ENCODE results near the gene GRIA1.

GRIA1 gene

GRCh38 chr5:153520952-153521351 lies 30.5 kb downstream of the GRIA1 start:
- H3K4me1 Mint-ChIP-seq = no peaks in the 10 kb centered on the region
- no peak overlapping the region for H3K27ac Mint-ChIP-seq
- no peaks in the 10 kb centered on the region for H3K9me3 Mint-ChIP-seq
- DNase-seq (ENCODE audit: low spot score in 2 of 2) (no peak), ATAC-seq (no peak)
- no peak overlapping the region for H3K4me3 Mint-ChIP-seq
- H3K36me3 Mint-ChIP-seq = no peaks in the 10 kb centered on the region

GRCh38 chr5:153523211-153523610 lies 32.7 kb downstream of the GRIA1 start:
- H3K4me3 Mint-ChIP-seq = no peak overlapping the region
- no peaks in the 10 kb centered on the region for H3K9me3 Mint-ChIP-seq
- H3K27ac Mint-ChIP-seq = no peak overlapping the region
- no peaks in the 10 kb centered on the region for H3K36me3 Mint-ChIP-seq
- DNase-seq (ENCODE audit: low spot score in 2 of 2) (no peak), ATAC-seq (no peak)
- no peaks in the 10 kb centered on the region for H3K4me1 Mint-ChIP-seq

DNA sequence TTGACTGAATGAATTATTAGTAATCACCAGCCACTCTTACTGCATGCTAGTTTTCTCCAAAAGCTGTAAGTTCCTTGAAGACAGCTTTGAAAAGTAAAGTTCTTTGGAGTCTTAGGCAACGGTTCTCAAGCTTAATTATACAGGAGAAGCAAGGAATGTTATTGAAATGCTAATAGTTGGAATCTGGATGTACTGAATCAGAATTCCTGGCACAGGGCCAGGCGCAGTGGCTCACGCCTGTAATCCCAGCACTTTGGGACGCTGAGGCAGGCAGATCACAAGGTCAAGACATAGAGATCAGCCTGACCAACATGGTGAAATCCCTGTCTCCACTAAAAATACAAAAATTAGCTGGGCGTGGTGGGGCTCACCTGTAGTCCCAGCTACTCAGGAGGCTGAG lies 33.4 kb downstream of the GRIA1 start:
- DNase-seq (ENCODE audit: low spot score in 2 of 2) = no peak
- H3K27ac Mint-ChIP-seq = no peak overlapping the region
- no peaks in the 10 kb centered on the region for H3K9me3 Mint-ChIP-seq
- no peaks in the 10 kb centered on the region for H3K4me1 Mint-ChIP-seq
- ATAC-seq = no peak
- no peak overlapping the region for H3K4me3 Mint-ChIP-seq
- no peaks in the 10 kb centered on the region for H3K36me3 Mint-ChIP-seq

DNA sequence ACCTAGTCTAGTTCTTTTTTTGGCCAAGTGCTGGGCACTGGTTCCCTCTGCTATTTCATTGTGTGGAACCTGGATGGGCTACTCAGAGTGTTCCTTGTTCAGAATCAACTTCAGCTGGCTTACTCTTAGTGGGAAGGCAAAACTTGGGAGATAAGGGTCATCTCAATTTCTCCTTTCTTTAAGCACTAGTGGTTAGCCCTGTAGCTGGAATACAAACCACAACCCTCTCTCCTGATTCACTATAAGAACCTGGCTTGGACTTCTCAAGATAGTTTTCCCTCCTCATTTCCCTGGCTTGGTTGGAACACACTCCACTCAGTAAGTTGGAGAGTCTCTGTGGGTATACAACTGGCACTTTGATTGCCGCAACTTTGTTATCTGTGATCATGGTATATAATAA lies 35.1 kb downstream of the GRIA1 start:
- H3K9me3 Mint-ChIP-seq = no peaks in the 10 kb centered on the region
- H3K27ac Mint-ChIP-seq = no peak overlapping the region
- ATAC-seq (no peak), DNase-seq (ENCODE audit: low spot score in 2 of 2) (no peak)
- no peaks in the 10 kb centered on the region for H3K4me1 Mint-ChIP-seq
- no peak overlapping the region for H3K4me3 Mint-ChIP-seq
- H3K36me3 Mint-ChIP-seq = no peaks in the 10 kb centered on the region

GRCh38 chr5:153530357-153531143 lies 40.1 kb downstream of the GRIA1 start:
- ATAC-seq (no peak), DNase-seq (ENCODE audit: low spot score in 2 of 2) (no peak)
- Mint-ChIP-seq H3K9me3 (no peaks in the 10 kb centered on the region), H3K36me3 (no peaks in the 10 kb centered on the region), H3K27ac (no peak overlapping the region), H3K4me3 (no peak overlapping the region), H3K4me1 (no peaks in the 10 kb centered on the region)

- H3K4me1 Mint-ChIP-seq = no peaks in the 10 kb centered on the region
- no peak for ATAC-seq
- no peaks in the 10 kb centered on the region for H3K36me3 Mint-ChIP-seq
- no peaks in the 10 kb centered on the region for H3K9me3 Mint-ChIP-seq
- no peak for DNase-seq (ENCODE audit: low spot score in 2 of 2)
- no peak overlapping the region for H3K4me3 Mint-ChIP-seq
- H3K27ac Mint-ChIP-seq = no peak overlapping the region
These were observed 43.1 kb downstream of the GRIA1 start for GRCh38 chr5:153533546-153533945.

- no peaks in the 10 kb centered on the region for H3K4me1 Mint-ChIP-seq
- H3K4me3 Mint-ChIP-seq = no peak overlapping the region
- DNase-seq (ENCODE audit: low spot score in 2 of 2) (no peak), ATAC-seq (no peak)
- no peaks in the 10 kb centered on the region for H3K9me3 Mint-ChIP-seq
- H3K27ac Mint-ChIP-seq = no peak overlapping the region
- no peaks in the 10 kb centered on the region for H3K36me3 Mint-ChIP-seq
These were observed 43.6 kb downstream of the GRIA1 start for GRCh38 chr5:153534102-153534501.

DNA sequence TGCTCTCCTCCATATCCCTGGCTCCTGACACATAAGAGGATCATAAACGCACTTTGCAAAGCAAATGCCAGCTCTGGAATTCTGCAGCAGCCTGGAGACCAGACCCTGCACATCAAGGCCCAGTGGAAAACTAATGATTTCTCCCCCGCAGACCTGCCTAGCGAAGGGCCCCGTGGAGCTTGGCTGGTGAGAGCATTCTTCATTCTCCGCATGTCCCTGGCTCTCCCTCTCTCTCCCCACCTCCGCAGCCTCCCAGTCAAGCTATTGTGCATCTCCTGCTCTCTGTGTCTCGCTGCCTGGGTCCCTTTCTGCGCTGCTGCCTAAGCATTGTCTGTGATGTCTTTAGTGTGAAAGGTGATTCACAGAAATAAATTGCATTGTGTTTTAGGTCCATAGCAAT lies 46.7 kb downstream of the GRIA1 start:
- Mint-ChIP-seq H3K36me3 (no peaks in the 10 kb centered on the region), H3K9me3 (no peaks in the 10 kb centered on the region), H3K4me1 (no peaks in the 10 kb centered on the region), H3K27ac (no peak overlapping the region), H3K4me3 (no peak overlapping the region)
- DNase-seq (ENCODE audit: low spot score in 2 of 2) (no peak), ATAC-seq (no peak)

DNA sequence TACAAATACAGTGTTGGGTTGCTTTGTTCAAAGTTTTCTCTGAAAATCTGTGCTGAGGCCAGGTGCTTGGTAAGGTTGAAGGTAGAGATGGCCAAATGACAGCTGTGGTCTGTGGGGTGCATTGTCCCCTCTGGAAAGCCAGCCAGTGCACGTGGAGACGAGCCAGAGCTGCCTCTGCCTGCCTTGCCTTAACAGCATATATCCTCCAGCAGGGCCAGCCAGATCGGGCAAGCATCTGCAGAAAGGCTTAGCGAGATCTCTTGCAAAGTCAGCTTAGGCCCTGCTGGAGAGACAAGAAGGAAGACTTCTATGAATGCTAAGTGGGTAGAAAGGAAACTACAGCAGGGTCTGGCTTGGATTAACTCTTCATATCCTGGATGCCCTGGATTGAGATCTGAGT lies 49.5 kb downstream of the GRIA1 start:
- H3K4me1 Mint-ChIP-seq = no peaks in the 10 kb centered on the region
- H3K27ac Mint-ChIP-seq = no peak overlapping the region
- peaks cover 3% of the 10 kb centered on the region for H3K9me3 Mint-ChIP-seq
- H3K4me3 Mint-ChIP-seq = no peak overlapping the region
- ATAC-seq = no peak
- no peaks in the 10 kb centered on the region for H3K36me3 Mint-ChIP-seq
- no peak for DNase-seq (ENCODE audit: low spot score in 2 of 2)

DNA sequence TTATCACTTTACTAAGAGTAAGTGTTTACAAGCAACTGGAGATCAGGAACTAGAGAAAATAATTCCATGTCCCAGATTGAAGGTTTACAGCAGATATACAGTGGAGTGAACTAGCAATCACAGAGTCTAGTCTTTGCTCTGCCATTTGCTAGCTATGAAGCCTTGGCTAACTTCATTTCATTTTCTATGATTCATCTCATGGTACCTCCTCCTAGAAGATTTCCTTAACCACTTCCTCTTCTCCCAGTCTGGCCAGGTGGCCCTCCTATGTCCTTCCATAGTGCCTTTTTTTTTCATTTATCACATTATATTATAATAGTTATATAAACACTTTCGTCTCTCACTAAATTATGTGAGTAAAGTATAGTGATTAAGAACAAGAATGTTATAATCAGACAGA lies 52.1 kb downstream of the GRIA1 start:
- H3K9me3 Mint-ChIP-seq = peaks cover 3% of the 10 kb centered on the region
- no peak for ATAC-seq
- no peak overlapping the region for H3K27ac Mint-ChIP-seq
- DNase-seq (ENCODE audit: low spot score in 2 of 2) = no peak
- no peaks in the 10 kb centered on the region for H3K36me3 Mint-ChIP-seq
- no peaks in the 10 kb centered on the region for H3K4me1 Mint-ChIP-seq
- H3K4me3 Mint-ChIP-seq = no peak overlapping the region

- H3K36me3 Mint-ChIP-seq = no peaks in the 10 kb centered on the region
- no peak overlapping the region for H3K27ac Mint-ChIP-seq
These were observed 52.8 kb downstream of the GRIA1 start for GRCh38 chr5:153543288-153543687.

DNA sequence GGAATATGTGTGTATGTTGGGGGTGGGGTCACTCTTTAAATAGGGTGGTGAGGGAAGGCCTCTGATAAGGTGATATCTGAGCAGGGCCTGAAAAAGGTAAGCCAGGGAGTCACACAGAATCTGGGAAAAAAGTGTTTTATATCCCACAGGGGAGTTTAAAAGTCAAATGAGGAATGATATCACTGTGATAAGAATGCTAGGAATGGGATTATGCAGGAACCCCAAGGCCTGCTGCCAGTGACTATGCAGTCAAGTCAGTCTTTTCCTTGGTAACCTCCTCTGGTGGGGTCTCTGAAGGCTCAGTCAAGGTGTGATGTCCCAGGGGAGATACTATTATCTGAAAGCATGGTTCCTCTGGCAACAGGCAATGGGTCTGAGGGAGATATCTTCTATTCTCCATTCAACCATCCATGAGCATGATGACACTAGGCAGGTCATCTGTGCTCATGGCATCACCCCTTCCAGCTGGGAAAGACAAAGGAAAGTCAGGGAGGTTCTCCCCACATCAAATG lies 53.5 kb downstream of the GRIA1 start:
- H3K9me3 Mint-ChIP-seq = peaks cover 3% of the 10 kb centered on the region
- H3K4me1 Mint-ChIP-seq = no peaks in the 10 kb centered on the region
- no peak for ATAC-seq
- H3K4me3 Mint-ChIP-seq = no peak overlapping the region
- no peaks in the 10 kb centered on the region for H3K36me3 Mint-ChIP-seq
- no peak overlapping the region for H3K27ac Mint-ChIP-seq
- DNase-seq (ENCODE audit: low spot score in 2 of 2) = no peak

More at GRCh38 chr5:153543288-153543687, 52.8 kb downstream of the GRIA1 start:
- no peak for ATAC-seq
- no peaks in the 10 kb centered on the region for H3K4me1 Mint-ChIP-seq
- DNase-seq (ENCODE audit: low spot score in 2 of 2) = no peak
- H3K9me3 Mint-ChIP-seq = peaks cover 3% of the 10 kb centered on the region
- H3K4me3 Mint-ChIP-seq = no peak overlapping the region

GRCh38 chr5:153544706-153545105 lies 54.2 kb downstream of the GRIA1 start:
- DNase-seq (ENCODE audit: low spot score in 2 of 2) (no peak), ATAC-seq (no peak)
- Mint-ChIP-seq H3K36me3 (no peaks in the 10 kb centered on the region), H3K4me1 (no peaks in the 10 kb centered on the region), H3K27ac (no peak overlapping the region), H3K9me3 (peaks cover 3% of the 10 kb centered on the region), H3K4me3 (no peak overlapping the region)

GRCh38 chr5:153546566-153546965 lies 56.1 kb downstream of the GRIA1 start:
- no peak overlapping the region for H3K4me3 Mint-ChIP-seq
- H3K9me3 Mint-ChIP-seq = peaks cover 3% of the 10 kb centered on the region
- no peaks in the 10 kb centered on the region for H3K36me3 Mint-ChIP-seq
- ATAC-seq = no peak
- DNase-seq (ENCODE audit: low spot score in 2 of 2) = no peak
- H3K27ac Mint-ChIP-seq = no peak overlapping the region
- H3K4me1 Mint-ChIP-seq = no peaks in the 10 kb centered on the region

GRCh38 chr5:153551537-153552079 lies 61.1 kb downstream of the GRIA1 start:
- Mint-ChIP-seq H3K4me3 (no peak overlapping the region), H3K9me3 (no peaks in the 10 kb centered on the region), H3K36me3 (no peaks in the 10 kb centered on the region), H3K4me1 (no peaks in the 10 kb centered on the region), H3K27ac (no peak overlapping the region)
- DNase-seq (ENCODE audit: low spot score in 2 of 2) = no peak
- ATAC-seq = no peak

- no peaks in the 10 kb centered on the region for H3K4me1 Mint-ChIP-seq
- no peaks in the 10 kb centered on the region for H3K9me3 Mint-ChIP-seq
- ATAC-seq (no peak), DNase-seq (ENCODE audit: low spot score in 2 of 2) (no peak)
- no peak overlapping the region for H3K4me3 Mint-ChIP-seq
- H3K36me3 Mint-ChIP-seq = no peaks in the 10 kb centered on the region
- no peak overlapping the region for H3K27ac Mint-ChIP-seq
These were observed 62.4 kb downstream of the GRIA1 start for GRCh38 chr5:153552886-153553285.
